Measurements from ENCODE around the gene EYA2.

The EYA2 gene

GRCh38 chr20:47232518-47232917 is 337.9 kb downstream of the EYA2 start:
- DNase-seq (ENCODE audit: low read depth): no peak
- H3K4me3 ChIP-seq (ENCODE audit: low read depth, low read length): no peak overlapping the region
- TF ChIP-seq CTCF (conservative IDR thresholded peaks at IDR 0.05; ENCODE audit: low read depth, low read length): no peak

- DNase-seq (ENCODE audit: low read depth): peak; percentile 53
- no peak for TF ChIP-seq CTCF (conservative IDR thresholded peaks at IDR 0.05; ENCODE audit: low read depth, low read length)
- no peak overlapping the region for H3K4me3 ChIP-seq (ENCODE audit: low read depth, low read length)
Measured at GRCh38 chr20:47233333-47234188, 338.9 kb downstream of the EYA2 start.

GRCh38 chr20:47235111-47235510 is 340.5 kb downstream of the EYA2 start:
- H3K4me3 ChIP-seq (ENCODE audit: low read depth, low read length): no peak overlapping the region
- DNase-seq (ENCODE audit: low read depth): no peak

GRCh38 chr20:47235853-47236638 is 341.4 kb downstream of the EYA2 start:
- H3K4me3 ChIP-seq (ENCODE audit: low read depth, low read length): no peak overlapping the region
- DNase-seq (ENCODE audit: low read depth): no peak
- TF ChIP-seq CTCF (conservative IDR thresholded peaks at IDR 0.05; ENCODE audit: low read depth, low read length): no peak

More at GRCh38 chr20:47235111-47235510, 340.5 kb downstream of the EYA2 start:
- no peak for TF ChIP-seq CTCF (conservative IDR thresholded peaks at IDR 0.05; ENCODE audit: low read depth, low read length)

GRCh38 chr20:47236639-47236900 is 341.9 kb downstream of the EYA2 start:
- TF ChIP-seq CTCF (conservative IDR thresholded peaks at IDR 0.05; ENCODE audit: low read depth, low read length): no peak
- no peak for DNase-seq (ENCODE audit: low read depth)
- no peak overlapping the region for H3K4me3 ChIP-seq (ENCODE audit: low read depth, low read length)

GRCh38 chr20:47237715-47238114 is 343.1 kb downstream of the EYA2 start:
- no peak for TF ChIP-seq CTCF (conservative IDR thresholded peaks at IDR 0.05; ENCODE audit: low read depth, low read length)

More at GRCh38 chr20:47237715-47238114, 343.1 kb downstream of the EYA2 start:
- no peak for DNase-seq (ENCODE audit: low read depth)
- H3K4me3 ChIP-seq (ENCODE audit: low read depth, low read length): no peak overlapping the region
